Measurements from ENCODE around the gene LMOD3. TPM values are rescaled to one million over a fixed set of nuclear protein-coding genes. Genes with fewer than 3 reads are reported as not detected.
A peak's percentile ranks its signal among the peaks of the same experiment; 100 is the strongest.

LMOD3 gene
- total and polyA plus RNA-seq, 9 of the 15 experiments (the other 6 are each of a cell fraction or from before 2014, with no cell fraction given), result 0.03 TPM; not detected in 8

DNA sequence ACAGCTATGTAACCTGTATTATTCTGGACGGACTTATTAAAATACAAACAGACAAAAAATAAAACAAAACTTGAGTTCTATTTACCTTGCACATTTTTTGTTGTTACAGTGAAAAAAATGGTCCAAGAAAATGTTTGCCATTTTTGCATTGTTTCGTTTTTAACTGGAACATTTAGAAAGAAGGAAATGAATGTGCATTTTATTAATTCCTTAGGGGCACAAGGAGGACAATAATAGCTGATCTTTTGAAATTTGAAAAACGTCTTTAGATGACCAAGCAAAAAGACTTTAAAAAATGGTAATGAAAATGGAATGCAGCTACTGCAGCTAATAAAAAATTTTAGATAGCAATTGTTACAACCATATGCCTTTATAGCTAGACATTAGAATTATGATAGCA lies 17.1 kb downstream of the LMOD3 start:
- intact Hi-C loops (cut with micrococcal nuclease), result no loop called here
- Histone ChIP-seq H4K20me1 (replicated peaks; ENCODE audit: control insufficient read depth, insufficient read depth, low read length) (no peaks in the 10 kb centered on the region), H3K4me2 (ENCODE audit: insufficient read depth, low read length) (no peak overlapping the region), H3K36me3 (ENCODE audit: control insufficient read depth, insufficient read depth, low read length) (peaks cover 16% of the 10 kb centered on the region; the same call in 1 of the 3 replicates), H3K9ac (ENCODE audit: insufficient read depth in 1 of 2, low read depth in 2 of 2, low read length in 2 of 2) (no peak overlapping the region), H3K9me3 (replicated peaks; ENCODE audit: control insufficient read depth, insufficient read depth, low read depth, low read length) (no peaks in the 10 kb centered on the region), H3K9me1 (ENCODE audit: control insufficient read depth, insufficient read depth, low read length) (no peaks in the 10 kb centered on the region), H3K4me1 (replicated peaks in 1 of 2; ENCODE audit: control insufficient read depth in 2 of 2, insufficient read depth in 2 of 2, low read length in 2 of 2) (peaks cover 0 to 15% of the 10 kb centered on the region in 2 experiments; a peak in 3 of 5 replicates), H3K79me2 (ENCODE audit: control insufficient read depth, insufficient read depth, low read length) (no peaks in the 10 kb centered on the region), H3K4me3 (no peak overlapping the region), H3K27me3 (ENCODE audit: control insufficient read depth in 2 of 2, insufficient read depth in 2 of 2, low read length in 2 of 2) (no peaks in the 10 kb centered on the region), H2AFZ (ENCODE audit: low read depth, low read length) (no peak overlapping the region), H3K27ac (ENCODE audit: extremely low read depth, low read depth, low read length) (no peak overlapping the region)
- WGBS (ENCODE audit: insufficient coverage, low coverage, missing lambda C conversion rate), result 38% methylated on average over 3 of the region's 3 CpGs
- TF ChIP-seq NR2C1 (IDR thresholded peaks at IDR 0.05) (no peak), NR2C1 (tag; IDR thresholded peaks at IDR 0.05) (no peak), ZNF316 (IDR thresholded peaks at IDR 0.05) (peak; percentile 43; the same call in 1 of the 2 replicates), POLR2G (IDR thresholded peaks at IDR 0.05; ENCODE audit: low read depth, low read length) (no peak), ZFX (CRISPR knock-in tag; IDR thresholded peaks at IDR 0.05) (no peak)
- TF ChIP-seq, protein P1, sequence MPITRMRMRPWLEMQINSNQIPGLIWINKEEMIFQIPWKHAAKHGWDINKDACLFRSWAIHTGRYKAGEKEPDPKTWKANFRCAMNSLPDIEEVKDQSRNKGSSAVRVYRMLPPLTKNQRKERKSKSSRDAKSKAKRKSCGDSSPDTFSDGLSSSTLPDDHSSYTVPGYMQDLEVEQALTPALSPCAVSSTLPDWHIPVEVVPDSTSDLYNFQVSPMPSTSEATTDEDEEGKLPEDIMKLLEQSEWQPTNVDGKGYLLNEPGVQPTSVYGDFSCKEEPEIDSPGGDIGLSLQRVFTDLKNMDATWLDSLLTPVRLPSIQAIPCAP (CRISPR knock-in tag; IDR thresholded peaks at IDR 0.05; ENCODE audit: borderline replicate concordance), result no peak
- ChIA-PET CTCF (ENCODE audit: low intra/inter-chr PET ratio) (no interaction called here), POLR2A (interaction anchor here (0.6 to 1.2 kb wide), 2 partner anchors 21 to 190 kb away, joined by 3 to 4 read pairs; partner anchors contain the start of gene ARL6IP5)
- no TSS peak for BruUV-seq (replicated peaks)
- ATAC-seq (no peak), FAIRE-seq (peak; percentile 46), DNase-seq (ENCODE audit: extremely low read depth in 1 of 4, low spot score in 3 of 4) (no peak)
- in situ Hi-C loops (cut with MboI), result no loop called here

Data from K562 (cell line).